Endodermal cell (in vitro differentiated cells): Measurements from ENCODE around the gene UBE2E1. TPM values are rescaled to one million over a fixed set of nuclear protein-coding genes. Genes with fewer than 3 reads are reported as not detected.

Experiments used
- DNase-seq: peaks from one replicate; pipeline ENCODE4 v3.0.0-alpha.2; 2017
- H3K27ac ChIP-seq: 2 replicates; pipeline ENCODE4 v1.5.1; 2013; ENCODE audit warnings: mild to moderate bottlenecking, low read depth, low read length, moderate library complexity
- H3K27me3 ChIP-seq: 2 replicates; pipeline ENCODE4 v1.6.1; 2013; ENCODE audit warnings: mild to moderate bottlenecking, low read length, moderate library complexity; ENCODE audit not compliant: insufficient read depth, control insufficient read depth, poor library complexity, severe bottlenecking
- H3K36me3 ChIP-seq: 2 replicates; pipeline ENCODE4 v1.7.0; 2013; ENCODE audit warnings: mild to moderate bottlenecking, low read length, moderate library complexity; ENCODE audit not compliant: control insufficient read depth, insufficient read depth
- H3K4me1 ChIP-seq: one replicate; pipeline ENCODE4 v1.7.0; 2013; ENCODE audit warnings: low read length; ENCODE audit not compliant: control insufficient read depth, insufficient read depth
- H3K4me3 ChIP-seq: 2 replicates; pipeline ENCODE4 v1.5.1; 2013; ENCODE audit warnings: mild to moderate bottlenecking, low read length, moderate library complexity
- H3K9ac ChIP-seq: 2 replicates; pipeline ENCODE4 v1.6.1; 2013; ENCODE audit warnings: mild to moderate bottlenecking, low read length, moderate library complexity; ENCODE audit not compliant: poor library complexity, severe bottlenecking; ENCODE audit errors: extremely low read depth
- H3K9me3 ChIP-seq: 2 replicates; pipeline ENCODE4 v1.6.1; 2013; ENCODE audit warnings: mild to moderate bottlenecking, low read length, moderate library complexity; ENCODE audit not compliant: control insufficient read depth
- H3K27ac Mint-ChIP-seq: 2 replicates; pipeline ENCODE4 v1.8.0; 2020; ENCODE audit warnings: mixed read lengths
- H3K27me3 Mint-ChIP-seq: 2 replicates; pipeline ENCODE4 v1.8.0; 2021; ENCODE audit warnings: mild to moderate bottlenecking, mixed read lengths; ENCODE audit not compliant: insufficient read depth
- H3K36me3 Mint-ChIP-seq: 2 replicates; pipeline ENCODE4 v1.8.0; 2020; ENCODE audit warnings: low read depth, mixed read lengths
- H3K4me1 Mint-ChIP-seq: 2 replicates; pipeline ENCODE4 v1.8.0; 2020; ENCODE audit warnings: mixed read lengths
- H3K4me3 Mint-ChIP-seq: 2 replicates; pipeline ENCODE4 v1.8.0; 2020; ENCODE audit warnings: mild to moderate bottlenecking, moderate library complexity, mixed read lengths
- H3K9me3 Mint-ChIP-seq: 2 replicates; pipeline ENCODE4 v1.8.0; 2020; ENCODE audit warnings: mild to moderate bottlenecking, mixed read lengths
- CTCF ChIP-seq: fragments of 200-600 bp; sonication (generic); conservative IDR thresholded peaks from 2 replicates; pipeline ENCODE4 v1.5.0; 2021; ENCODE audit warnings: antibody characterized with exemption, mild to moderate bottlenecking
- WGBS, 2 experiments: methylation state at CpG; one replicate each; pipeline versions ENCODE4 v1.1.5 to v1.1.7; 2013; ENCODE audit warnings: missing lambda C conversion rate in 2 of 2, mixed read lengths in 1 of 2; ENCODE audit not compliant: insufficient coverage in 1 of 2, insufficient read length in 1 of 2; 5-methylcytosine and 5-hydroxymethylcytosine counted together
- total RNA-seq, 2 donors: library from RNA; stranded (reverse); fragmentation: NEBNext Ultra II Directional in 1 of 2; extraction: Animal tissue kit (Norgen Biotek cat#: 25700) in 1 of 2; gene quantifications; 2 replicates in 1 of 2; 3 replicates in 1 of 2; pipeline ENCODE4 v1.2.1, GENCODE V29; 2021

The UBE2E1 gene
- total RNA-seq, 2 donors from 2014 or later, result 112 to 120 TPM

GRCh38 chr3:23835087-23835486 is 29.3 kb downstream of the UBE2E1 start:
- Histone ChIP-seq H3K27ac (no peak overlapping the region), H3K9me3 (no peaks in the 10 kb centered on the region), H3K9ac (no peak overlapping the region), H3K27me3 (no peaks in the 10 kb centered on the region), H3K4me1 (no peaks in the 10 kb centered on the region), H3K4me3 (no peak overlapping the region), H3K36me3 (no peaks in the 10 kb centered on the region)
- peaks cover 6% of the 10 kb centered on the region for H3K36me3 Mint-ChIP-seq
- TF ChIP-seq CTCF, result no peak
- H3K9me3 Mint-ChIP-seq, result no peaks in the 10 kb centered on the region
- 95% methylated on average over 2 of the region's 2 CpGs; no CpG with 5 or more reads in 1 of the 2 experiments for WGBS, 2 experiments
- H3K27ac Mint-ChIP-seq, result no peak overlapping the region
- H3K27me3 Mint-ChIP-seq, result no peaks in the 10 kb centered on the region
- DNase-seq, result no peak
- H3K4me1 Mint-ChIP-seq, result peaks cover 7% of the 10 kb centered on the region
- H3K4me3 Mint-ChIP-seq, result no peak overlapping the region

DNA sequence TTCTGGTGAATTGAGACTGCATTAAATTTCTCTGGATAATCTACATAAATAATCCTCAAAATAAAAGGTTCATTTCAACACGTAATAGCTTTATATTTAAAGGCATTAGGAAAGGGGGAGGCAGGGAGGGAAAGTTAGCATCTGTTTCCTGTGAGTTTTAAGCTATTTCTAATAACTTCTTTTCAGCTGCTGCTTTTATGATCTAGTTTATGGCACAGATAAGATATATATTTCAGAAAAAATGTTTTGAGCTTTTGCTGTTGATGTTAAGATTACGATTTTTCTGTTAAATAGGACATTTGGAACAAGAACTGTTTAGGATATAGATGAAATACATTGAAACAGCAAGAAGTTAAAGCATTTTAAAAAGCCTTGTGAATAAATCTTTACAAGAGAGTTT is 30.0 kb downstream of the UBE2E1 start:
- no peak overlapping the region for H3K4me3 Mint-ChIP-seq
- Histone ChIP-seq H3K36me3 (no peaks in the 10 kb centered on the region), H3K4me3 (no peak overlapping the region), H3K4me1 (no peaks in the 10 kb centered on the region), H3K9me3 (no peaks in the 10 kb centered on the region), H3K27ac (no peak overlapping the region), H3K27me3 (no peaks in the 10 kb centered on the region), H3K9ac (no peak overlapping the region)
- no peaks in the 10 kb centered on the region for H3K27me3 Mint-ChIP-seq
- TF ChIP-seq CTCF, result no peak
- no peak overlapping the region for H3K27ac Mint-ChIP-seq
- H3K36me3 Mint-ChIP-seq, result peaks cover 6% of the 10 kb centered on the region
- DNase-seq, result no peak
- no peaks in the 10 kb centered on the region for H3K9me3 Mint-ChIP-seq
- peaks cover 14% of the 10 kb centered on the region for H3K4me1 Mint-ChIP-seq
- 90 to 100% methylated on average over 1 to 2 of the region's 2 CpGs for WGBS, 2 experiments

GRCh38 chr3:23836536-23837230 is 30.9 kb downstream of the UBE2E1 start:
- DNase-seq, result no peak
- H3K27ac Mint-ChIP-seq, result no peak overlapping the region
- H3K9me3 Mint-ChIP-seq, result no peaks in the 10 kb centered on the region
- Histone ChIP-seq H3K4me3 (no peak overlapping the region), H3K27me3 (no peaks in the 10 kb centered on the region), H3K27ac (no peak overlapping the region), H3K9me3 (no peaks in the 10 kb centered on the region), H3K36me3 (no peaks in the 10 kb centered on the region), H3K9ac (no peak overlapping the region), H3K4me1 (no peaks in the 10 kb centered on the region)
- WGBS, 2 experiments, result 100% methylated on average over 1 of the region's 1 CpG; no CpG with 5 or more reads in 1 of the 2 experiments
- TF ChIP-seq CTCF, result no peak
- no peaks in the 10 kb centered on the region for H3K27me3 Mint-ChIP-seq
- H3K4me3 Mint-ChIP-seq, result no peak overlapping the region
- peaks cover 4% of the 10 kb centered on the region for H3K36me3 Mint-ChIP-seq
- peaks cover 16% of the 10 kb centered on the region for H3K4me1 Mint-ChIP-seq
